Measurements from ENCODE around the gene KLHL21.

Gene KLHL21

DNA sequence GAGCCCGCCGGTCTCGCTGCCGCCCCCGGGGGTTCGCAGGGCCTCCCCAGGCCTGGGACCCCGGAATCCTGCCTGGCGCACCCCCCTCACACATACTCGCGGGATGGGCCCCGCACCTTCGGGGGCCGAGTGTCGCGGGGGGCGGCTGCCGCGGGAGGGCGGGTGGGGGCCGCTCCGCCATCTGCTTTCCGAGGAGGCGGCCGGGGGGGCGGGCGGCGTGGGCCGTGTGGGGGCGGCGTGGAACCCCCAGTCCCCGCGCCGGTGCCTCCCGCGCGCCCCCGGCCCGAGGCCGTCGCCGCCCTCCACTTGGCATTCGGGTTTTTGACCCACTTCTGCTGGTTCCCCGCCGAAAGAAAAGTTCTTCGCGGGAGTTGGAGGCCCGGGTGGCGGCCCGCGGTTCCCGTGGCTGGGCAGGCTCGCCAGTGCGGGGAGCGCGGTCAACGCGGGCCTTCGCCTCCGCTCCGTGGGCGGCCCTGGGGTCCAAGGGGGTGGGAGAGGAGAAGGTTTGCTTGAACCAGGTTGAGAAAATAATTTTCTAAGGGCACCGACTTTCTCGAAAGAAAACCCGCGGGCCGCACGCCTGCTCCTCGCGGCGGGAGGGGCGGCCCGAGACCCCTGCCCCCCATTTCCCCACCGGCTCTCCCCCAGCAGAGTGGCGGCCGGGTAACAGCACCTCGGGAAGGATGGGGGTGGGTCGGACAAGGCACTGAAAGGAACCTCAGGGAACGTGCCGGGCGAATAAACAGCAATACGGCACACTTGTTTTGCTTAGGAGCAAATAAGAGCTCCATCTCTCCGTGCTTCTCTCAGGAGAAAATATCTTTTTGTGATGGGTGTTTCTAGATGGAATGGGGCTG is 12.5 kb upstream of the KLHL21 start:
- H3K4me3 ChIP-seq (ENCODE audit: control insufficient read depth, low read depth, low read length) = peak overlapping the region; percentile 61
- no peak for DNase-seq (ENCODE audit: low read depth)
- TF ChIP-seq, protein P1, sequence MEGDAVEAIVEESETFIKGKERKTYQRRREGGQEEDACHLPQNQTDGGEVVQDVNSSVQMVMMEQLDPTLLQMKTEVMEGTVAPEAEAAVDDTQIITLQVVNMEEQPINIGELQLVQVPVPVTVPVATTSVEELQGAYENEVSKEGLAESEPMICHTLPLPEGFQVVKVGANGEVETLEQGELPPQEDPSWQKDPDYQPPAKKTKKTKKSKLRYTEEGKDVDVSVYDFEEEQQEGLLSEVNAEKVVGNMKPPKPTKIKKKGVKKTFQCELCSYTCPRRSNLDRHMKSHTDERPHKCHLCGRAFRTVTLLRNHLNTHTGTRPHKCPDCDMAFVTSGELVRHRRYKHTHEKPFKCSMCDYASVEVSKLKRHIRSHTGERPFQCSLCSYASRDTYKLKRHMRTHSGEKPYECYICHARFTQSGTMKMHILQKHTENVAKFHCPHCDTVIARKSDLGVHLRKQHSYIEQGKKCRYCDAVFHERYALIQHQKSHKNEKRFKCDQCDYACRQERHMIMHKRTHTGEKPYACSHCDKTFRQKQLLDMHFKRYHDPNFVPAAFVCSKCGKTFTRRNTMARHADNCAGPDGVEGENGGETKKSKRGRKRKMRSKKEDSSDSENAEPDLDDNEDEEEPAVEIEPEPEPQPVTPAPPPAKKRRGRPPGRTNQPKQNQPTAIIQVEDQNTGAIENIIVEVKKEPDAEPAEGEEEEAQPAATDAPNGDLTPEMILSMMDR (conservative IDR thresholded peaks at IDR 0.05; ENCODE audit: control insufficient read depth, insufficient read depth, low read depth, low read length) = no peak

DNA sequence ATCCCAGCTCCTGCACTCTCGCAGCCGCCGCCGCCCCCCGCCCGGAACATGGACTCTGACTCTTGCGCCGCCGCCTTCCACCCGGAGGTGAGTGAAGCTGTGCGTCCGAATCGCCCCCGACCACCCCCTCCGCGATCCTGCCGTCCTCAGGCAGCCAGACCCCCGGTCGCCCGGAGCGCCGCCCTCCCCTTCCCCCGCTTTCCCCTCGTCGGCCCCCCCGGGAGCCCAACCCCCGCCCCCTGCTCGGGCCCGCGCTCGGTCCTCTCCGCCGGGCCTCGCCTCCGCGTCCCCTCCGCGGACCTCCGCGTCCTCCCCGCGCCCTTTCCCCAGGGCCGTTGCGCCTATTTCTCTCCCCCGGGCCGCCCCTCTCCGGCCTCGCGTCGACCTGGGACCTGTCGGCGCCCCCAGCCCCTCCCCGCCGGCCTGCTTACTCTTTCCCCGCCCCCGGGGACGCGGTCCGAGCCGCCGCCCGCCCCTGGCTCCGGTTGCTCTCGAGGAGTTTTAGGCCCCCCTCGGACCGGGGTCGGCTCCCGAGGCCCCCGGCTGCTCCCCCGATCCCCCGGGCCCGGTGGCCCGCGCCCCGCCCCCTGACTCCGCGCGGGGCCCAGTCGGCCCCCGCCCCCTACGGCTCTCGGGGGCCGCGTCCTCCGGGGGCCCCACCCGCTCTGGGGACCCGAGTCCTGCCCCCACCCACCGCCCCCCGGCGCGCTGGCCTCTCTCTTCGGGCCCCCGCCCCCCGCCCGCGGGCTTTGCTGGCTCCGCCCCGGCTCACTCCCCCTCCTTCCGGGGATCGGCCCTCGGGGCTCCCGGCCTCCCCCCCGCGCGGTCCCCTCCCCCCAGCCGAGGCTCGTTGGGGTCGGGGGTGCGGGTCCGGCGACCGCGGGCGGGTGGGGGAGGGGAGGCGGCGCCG is 11.6 kb upstream of the KLHL21 start:
- TF ChIP-seq, protein P1 (conservative IDR thresholded peaks at IDR 0.05; ENCODE audit: control insufficient read depth, insufficient read depth, low read depth, low read length) = no peak
- no peak for DNase-seq (ENCODE audit: low read depth)
- H3K4me3 ChIP-seq (ENCODE audit: control insufficient read depth, low read depth, low read length) = peak overlapping the region; percentile 61

GRCh38 chr1:6613361-6614018 is 10.8 kb upstream of the KLHL21 start, which contains the start of gene PHF13:
PHF13 (plus strand) TSS chr1:6613731; CDS start chr1:6614067, 336 bp downstream.
- TF ChIP-seq, protein P1 (conservative IDR thresholded peaks at IDR 0.05; ENCODE audit: control insufficient read depth, insufficient read depth, low read depth, low read length) = no peak
- DNase-seq (ENCODE audit: low read depth) = peak; percentile 99
- H3K4me3 ChIP-seq (ENCODE audit: control insufficient read depth, low read depth, low read length) = peak within 1 kb of the TSS; percentile 67

- peak; percentile 32 for DNase-seq (ENCODE audit: low read depth)
- TF ChIP-seq, protein P1 (conservative IDR thresholded peaks at IDR 0.05; ENCODE audit: control insufficient read depth, insufficient read depth, low read depth, low read length) = no peak
- H3K4me3 ChIP-seq (ENCODE audit: control insufficient read depth, low read depth, low read length) = peak overlapping the region; percentile 67
Observed at GRCh38 chr1:6612641-6613360, 10.1 kb upstream of the KLHL21 start.

DNA sequence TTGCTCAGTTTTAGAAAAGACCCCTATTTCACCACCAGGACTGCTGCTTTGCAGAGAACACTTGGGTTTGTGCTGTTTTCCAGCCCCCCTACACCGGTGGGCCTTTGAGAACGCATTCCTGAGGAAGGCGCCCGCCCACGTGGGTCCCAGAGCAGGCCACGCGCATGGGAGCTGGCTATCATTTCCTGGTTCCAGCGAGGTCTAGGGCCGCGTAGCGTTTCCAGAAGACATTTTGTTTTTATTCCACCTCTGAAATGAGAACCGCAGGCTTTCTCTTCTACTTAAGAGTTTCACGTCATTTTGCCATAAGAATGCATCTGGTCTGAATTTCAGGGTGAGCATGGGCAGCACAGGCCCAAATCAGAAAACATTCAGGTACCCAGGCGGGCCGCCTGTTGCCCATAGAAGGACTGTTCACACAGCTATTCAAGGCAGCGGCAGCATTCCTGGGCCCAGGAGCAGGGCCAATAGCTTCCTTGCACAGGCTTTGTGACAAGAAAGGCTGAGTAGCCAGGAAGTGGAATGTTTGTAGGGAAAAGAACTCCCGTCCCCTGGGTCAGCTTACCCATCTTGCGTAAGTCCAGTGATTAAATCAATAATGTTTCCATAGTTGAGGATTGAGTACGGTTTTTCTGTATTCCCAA is 1.4 kb upstream of the KLHL21 start:
- H3K4me3 ChIP-seq (ENCODE audit: control insufficient read depth, low read depth, low read length) = peak overlapping the region; percentile 38
- TF ChIP-seq, protein P1 (conservative IDR thresholded peaks at IDR 0.05; ENCODE audit: control insufficient read depth, insufficient read depth, low read depth, low read length) = no peak
- DNase-seq (ENCODE audit: low read depth) = peak; percentile 91

Data from fibroblast of mammary gland (primary cell).